Measurements from ENCODE around the gene CPSF2. TPM values are rescaled to one million over a fixed set of nuclear protein-coding genes. Genes with fewer than 3 reads are reported as not detected.
A peak's percentile ranks its signal among the peaks of the same experiment; 100 is the strongest.

CPSF2 gene
- total RNA-seq (2021), result 119 and 129 TPM in 2 replicates
- Bru-seq, nascent RNA, result percentile 87 among the genes with signal in this experiment
- BruChase-seq, experiment 1, labeled RNA remaining after a 2-hour chase, result percentile 91 among the genes with signal in this experiment
- BruChase-seq, experiment 2, labeled RNA remaining after a 6-hour chase, result percentile 96 among the genes with signal in this experiment
- long read RNA-seq, full-length matches to known transcripts, result 35 of 56 reads
- long read RNA-seq, partial matches to known transcripts, result 15 of 56 reads
- long read RNA-seq, other reads (novel, unspliced or antisense), result 6 of 56 reads

DNA sequence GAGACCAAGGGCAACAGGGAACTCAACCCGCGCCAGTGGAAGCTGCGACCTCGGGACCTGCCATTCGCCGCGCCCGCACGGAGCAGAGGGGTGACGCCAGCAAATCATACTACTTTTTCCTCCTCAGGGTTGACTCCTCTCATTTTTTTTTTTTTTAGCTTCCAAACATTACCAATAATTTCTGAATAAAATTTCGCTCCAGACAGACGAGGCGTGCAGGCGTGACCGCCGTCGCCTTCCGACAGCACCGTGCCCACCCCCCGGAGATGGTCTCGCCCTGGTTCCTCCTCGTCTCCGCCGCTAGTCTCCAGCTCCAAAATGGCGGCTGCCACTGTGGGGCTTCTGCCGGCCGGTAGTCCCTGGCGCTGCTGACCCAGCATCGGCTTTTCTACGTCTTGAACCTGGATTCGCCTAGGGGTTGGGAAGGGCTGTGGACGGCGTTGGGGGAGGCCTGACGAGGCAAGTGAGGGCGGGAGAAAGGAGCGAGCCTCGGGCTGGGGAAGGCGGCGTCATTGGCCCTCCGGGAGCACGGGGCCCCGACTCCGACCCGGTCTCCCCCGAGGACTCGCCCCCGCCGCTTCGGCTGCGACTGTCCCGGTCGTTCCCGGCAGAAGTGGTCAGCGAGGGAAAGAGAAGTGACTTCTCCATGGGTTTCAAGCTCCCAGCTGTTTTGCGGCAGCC is at the start of gene CPSF2, which contains the start of gene NDUFB1:
CPSF2 (plus strand) TSS at position 300 of the 681 bp plus-strand sequence. CDS start 9,016 bp downstream, outside the sequence.
NDUFB1 (minus strand) TSS at position 37 of the 681 bp plus-strand sequence. CDS start 4,069 bp downstream, outside the sequence.
- peak; percentile 87 for DNase-seq (ENCODE audit: low spot score)
- H3K36me3 ChIP-seq (ENCODE audit: insufficient read depth, low read length, poor library complexity, severe bottlenecking), result peaks cover 33% of the 10 kb centered on the region
- no peaks in the 10 kb centered on the region for H3K9me3 ChIP-seq (ENCODE audit: low read depth, low read length, poor library complexity, severe bottlenecking)
- H3K4me1 ChIP-seq (ENCODE audit: insufficient read depth, low read length, poor library complexity, severe bottlenecking), result peaks cover 8% of the 10 kb centered on the region
- H3K4me3 ChIP-seq (ENCODE audit: low read depth, low read length, poor library complexity, severe bottlenecking), result peak within 1 kb of the TSS; percentile 90
- no peaks in the 10 kb centered on the region for H3K27me3 ChIP-seq (replicated peaks; ENCODE audit: insufficient read depth, low read depth, low read length, poor library complexity)
- ChIA-PET POLR2A (ENCODE audit: low non-redundant PET) (interaction anchor here (0.6 to 1.0 kb wide), 2 partner anchors 14 to 612 kb away, joined by 3 to 5 read pairs; partner anchors contain the start of gene PPP4R3A), CTCF (interaction anchor here (2.1 kb wide), 1 partner anchor 15 kb away, joined by 19 read pairs; the partner anchor contains the start of gene ATXN3)
- H3K27ac ChIP-seq (ENCODE audit: low read depth, low read length, poor library complexity, severe bottlenecking), result peak within 1 kb of the TSS; percentile 99
- intact Hi-C loops (cut with micrococcal nuclease; ENCODE audit: unreplicated experiment), result no loop called here
- TF ChIP-seq, protein P1, sequence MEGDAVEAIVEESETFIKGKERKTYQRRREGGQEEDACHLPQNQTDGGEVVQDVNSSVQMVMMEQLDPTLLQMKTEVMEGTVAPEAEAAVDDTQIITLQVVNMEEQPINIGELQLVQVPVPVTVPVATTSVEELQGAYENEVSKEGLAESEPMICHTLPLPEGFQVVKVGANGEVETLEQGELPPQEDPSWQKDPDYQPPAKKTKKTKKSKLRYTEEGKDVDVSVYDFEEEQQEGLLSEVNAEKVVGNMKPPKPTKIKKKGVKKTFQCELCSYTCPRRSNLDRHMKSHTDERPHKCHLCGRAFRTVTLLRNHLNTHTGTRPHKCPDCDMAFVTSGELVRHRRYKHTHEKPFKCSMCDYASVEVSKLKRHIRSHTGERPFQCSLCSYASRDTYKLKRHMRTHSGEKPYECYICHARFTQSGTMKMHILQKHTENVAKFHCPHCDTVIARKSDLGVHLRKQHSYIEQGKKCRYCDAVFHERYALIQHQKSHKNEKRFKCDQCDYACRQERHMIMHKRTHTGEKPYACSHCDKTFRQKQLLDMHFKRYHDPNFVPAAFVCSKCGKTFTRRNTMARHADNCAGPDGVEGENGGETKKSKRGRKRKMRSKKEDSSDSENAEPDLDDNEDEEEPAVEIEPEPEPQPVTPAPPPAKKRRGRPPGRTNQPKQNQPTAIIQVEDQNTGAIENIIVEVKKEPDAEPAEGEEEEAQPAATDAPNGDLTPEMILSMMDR (conservative IDR thresholded peaks at IDR 0.05; ENCODE audit: low read depth, low read length), result no peak
- no peak for TF ChIP-seq EZH2 (IDR thresholded peaks at IDR 0.05; ENCODE audit: borderline replicate concordance, low read depth, low read length, poor library complexity, severe bottlenecking)
- TSS peak; percentile 51 for BruUV-seq (replicated peaks)

DNA sequence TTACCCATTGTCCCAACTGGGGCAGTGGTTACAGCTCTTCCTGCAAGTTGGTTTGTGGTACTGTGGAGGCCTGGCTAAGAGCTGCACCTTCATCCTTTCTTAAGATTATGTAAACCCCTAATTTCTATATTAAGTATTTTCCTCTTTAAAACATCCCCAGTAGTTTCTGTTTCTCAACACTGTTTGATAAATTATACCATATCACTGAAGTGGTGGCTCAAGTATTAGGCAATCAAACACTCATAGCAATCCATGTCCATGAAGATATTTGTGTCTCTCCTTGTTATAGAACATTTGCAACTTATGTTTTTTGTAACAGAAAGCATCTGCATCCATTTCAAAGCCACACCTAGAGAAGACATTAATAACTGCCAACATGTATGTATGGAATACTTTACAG is 47.2 kb upstream of the CPSF2 start:
- no TSS peak for BruUV-seq (replicated peaks)
- no peak overlapping the region for H3K27ac ChIP-seq (ENCODE audit: low read depth, low read length, poor library complexity, severe bottlenecking)
- intact Hi-C loops (cut with micrococcal nuclease; ENCODE audit: unreplicated experiment), result no loop called here
- H3K36me3 ChIP-seq (ENCODE audit: insufficient read depth, low read length, poor library complexity, severe bottlenecking), result peaks cover 20% of the 10 kb centered on the region
- no peaks in the 10 kb centered on the region for H3K4me1 ChIP-seq (ENCODE audit: insufficient read depth, low read length, poor library complexity, severe bottlenecking)
- no peak for DNase-seq (ENCODE audit: low spot score)
- TF ChIP-seq EZH2 (IDR thresholded peaks at IDR 0.05; ENCODE audit: borderline replicate concordance, low read depth, low read length, poor library complexity, severe bottlenecking), result no peak
- TF ChIP-seq, protein P1 (conservative IDR thresholded peaks at IDR 0.05; ENCODE audit: low read depth, low read length), result no peak
- ChIA-PET CTCF (no interaction called here), POLR2A (ENCODE audit: low non-redundant PET) (no interaction called here)
- no peaks in the 10 kb centered on the region for H3K27me3 ChIP-seq (replicated peaks; ENCODE audit: insufficient read depth, low read depth, low read length, poor library complexity)
- H3K4me3 ChIP-seq (ENCODE audit: low read depth, low read length, poor library complexity, severe bottlenecking), result no peak overlapping the region
- no peaks in the 10 kb centered on the region for H3K9me3 ChIP-seq (ENCODE audit: low read depth, low read length, poor library complexity, severe bottlenecking)

DNA sequence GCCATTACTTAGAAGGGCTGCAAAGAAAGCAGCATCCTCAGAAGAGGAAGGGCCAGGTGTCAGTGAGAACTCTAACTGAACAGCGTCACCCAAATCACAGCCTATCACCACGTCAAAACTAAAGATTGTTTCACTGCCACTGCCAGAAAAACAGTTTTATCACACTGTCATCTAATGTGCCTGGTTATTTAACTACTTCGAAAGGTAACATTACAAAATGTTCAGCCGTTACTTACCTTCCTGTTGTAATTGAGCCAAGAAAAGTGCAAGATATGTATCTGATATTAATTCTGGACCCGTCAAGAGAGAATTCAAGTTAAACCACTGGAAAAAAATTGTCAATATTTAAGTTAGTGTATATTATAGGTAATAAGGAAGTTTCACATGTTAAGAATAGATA is 33.3 kb upstream of the CPSF2 start:
- Histone ChIP-seq H3K27me3 (replicated peaks; ENCODE audit: insufficient read depth, low read depth, low read length, poor library complexity) (no peaks in the 10 kb centered on the region), H3K4me3 (ENCODE audit: low read depth, low read length, poor library complexity, severe bottlenecking) (no peak overlapping the region), H3K36me3 (ENCODE audit: insufficient read depth, low read length, poor library complexity, severe bottlenecking) (peaks cover 3% of the 10 kb centered on the region), H3K27ac (ENCODE audit: low read depth, low read length, poor library complexity, severe bottlenecking) (no peak overlapping the region), H3K9me3 (ENCODE audit: low read depth, low read length, poor library complexity, severe bottlenecking) (no peaks in the 10 kb centered on the region), H3K4me1 (ENCODE audit: insufficient read depth, low read length, poor library complexity, severe bottlenecking) (no peaks in the 10 kb centered on the region)
- TF ChIP-seq EZH2 (IDR thresholded peaks at IDR 0.05; ENCODE audit: borderline replicate concordance, low read depth, low read length, poor library complexity, severe bottlenecking), result no peak
- TF ChIP-seq, protein P1 (conservative IDR thresholded peaks at IDR 0.05; ENCODE audit: low read depth, low read length), result no peak
- DNase-seq (ENCODE audit: low spot score), result no peak
- ChIA-PET POLR2A (ENCODE audit: low non-redundant PET) (no interaction called here), CTCF (no interaction called here)
- intact Hi-C loops (cut with micrococcal nuclease; ENCODE audit: unreplicated experiment), result no loop called here
- no TSS peak for BruUV-seq (replicated peaks)
